ENCODE data around the gene CCDC91.

Gene CCDC91

DNA sequence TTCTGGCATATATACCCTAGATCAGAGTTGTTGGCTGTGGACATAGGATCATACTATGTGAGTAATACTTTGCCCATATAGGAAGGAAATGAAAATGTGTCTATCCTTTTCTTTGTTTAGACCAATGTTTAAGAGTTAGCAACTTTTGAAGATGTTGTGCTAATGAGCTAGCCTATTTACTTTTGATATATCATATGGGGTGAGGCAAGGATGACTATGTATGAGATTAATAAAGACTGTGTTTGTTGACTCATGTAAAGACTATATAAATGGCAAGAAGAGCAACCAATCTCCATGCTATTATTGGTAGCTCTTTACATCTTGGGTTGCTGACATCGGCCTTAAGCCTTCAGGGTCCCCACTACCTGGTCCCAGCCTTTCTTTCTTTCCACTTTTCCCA lies 289.4 kb downstream of the CCDC91 start:
- TF ChIP-seq, protein P1, sequence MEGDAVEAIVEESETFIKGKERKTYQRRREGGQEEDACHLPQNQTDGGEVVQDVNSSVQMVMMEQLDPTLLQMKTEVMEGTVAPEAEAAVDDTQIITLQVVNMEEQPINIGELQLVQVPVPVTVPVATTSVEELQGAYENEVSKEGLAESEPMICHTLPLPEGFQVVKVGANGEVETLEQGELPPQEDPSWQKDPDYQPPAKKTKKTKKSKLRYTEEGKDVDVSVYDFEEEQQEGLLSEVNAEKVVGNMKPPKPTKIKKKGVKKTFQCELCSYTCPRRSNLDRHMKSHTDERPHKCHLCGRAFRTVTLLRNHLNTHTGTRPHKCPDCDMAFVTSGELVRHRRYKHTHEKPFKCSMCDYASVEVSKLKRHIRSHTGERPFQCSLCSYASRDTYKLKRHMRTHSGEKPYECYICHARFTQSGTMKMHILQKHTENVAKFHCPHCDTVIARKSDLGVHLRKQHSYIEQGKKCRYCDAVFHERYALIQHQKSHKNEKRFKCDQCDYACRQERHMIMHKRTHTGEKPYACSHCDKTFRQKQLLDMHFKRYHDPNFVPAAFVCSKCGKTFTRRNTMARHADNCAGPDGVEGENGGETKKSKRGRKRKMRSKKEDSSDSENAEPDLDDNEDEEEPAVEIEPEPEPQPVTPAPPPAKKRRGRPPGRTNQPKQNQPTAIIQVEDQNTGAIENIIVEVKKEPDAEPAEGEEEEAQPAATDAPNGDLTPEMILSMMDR (IDR thresholded peaks at IDR 0.05; ENCODE audit: control insufficient read depth, extremely low read depth, insufficient read depth) = no peak
- no peak overlapping the region for H3K4me3 ChIP-seq (ENCODE audit: low read depth, low read length)
- no peak for DNase-seq (ENCODE audit: low read depth)

DNA sequence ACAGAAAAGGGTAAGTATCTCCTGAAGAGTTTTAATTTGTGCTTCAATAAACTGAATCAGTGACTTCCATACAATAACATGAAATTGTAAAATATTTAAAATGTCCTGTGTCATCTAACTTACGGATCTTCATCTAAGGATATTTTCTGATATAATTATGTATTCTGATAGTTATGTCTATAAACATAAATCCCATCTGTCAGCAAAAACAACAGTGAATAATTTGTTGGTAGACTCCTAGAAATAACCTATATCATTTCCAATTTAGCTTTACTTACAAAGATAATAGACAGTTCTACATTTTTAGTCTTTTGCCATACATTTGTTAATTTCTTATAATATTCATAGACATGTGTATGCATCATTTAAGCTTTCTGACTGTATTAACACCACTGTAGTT lies 293.9 kb downstream of the CCDC91 start:
- TF ChIP-seq, protein P1 (IDR thresholded peaks at IDR 0.05; ENCODE audit: control insufficient read depth, extremely low read depth, insufficient read depth) = no peak
- no peak for DNase-seq (ENCODE audit: low read depth)
- no peak overlapping the region for H3K4me3 ChIP-seq (ENCODE audit: low read depth, low read length)

DNA sequence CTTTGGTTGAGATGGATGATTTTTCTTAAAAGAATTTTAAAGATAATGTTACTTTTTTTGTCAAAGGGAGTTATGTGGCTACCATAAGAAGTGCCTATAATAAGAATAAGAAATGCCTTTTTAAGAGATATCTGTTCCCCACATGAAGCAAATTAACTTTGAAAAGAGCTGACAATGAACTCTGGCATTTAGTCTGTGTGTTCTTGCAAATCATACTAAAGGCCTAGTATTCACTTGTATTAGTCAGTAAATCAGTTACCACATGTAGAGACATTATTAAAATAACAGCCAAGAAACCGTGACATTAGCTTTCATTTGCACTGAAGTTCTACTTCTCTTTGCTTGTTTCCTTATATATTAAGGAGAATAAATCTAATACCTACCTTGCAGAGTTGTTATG lies 296.3 kb downstream of the CCDC91 start:
- no peak for DNase-seq (ENCODE audit: low read depth)
- no peak overlapping the region for H3K4me3 ChIP-seq (ENCODE audit: low read depth, low read length)
- TF ChIP-seq, protein P1 (IDR thresholded peaks at IDR 0.05; ENCODE audit: control insufficient read depth, extremely low read depth, insufficient read depth) = no peak

DNA sequence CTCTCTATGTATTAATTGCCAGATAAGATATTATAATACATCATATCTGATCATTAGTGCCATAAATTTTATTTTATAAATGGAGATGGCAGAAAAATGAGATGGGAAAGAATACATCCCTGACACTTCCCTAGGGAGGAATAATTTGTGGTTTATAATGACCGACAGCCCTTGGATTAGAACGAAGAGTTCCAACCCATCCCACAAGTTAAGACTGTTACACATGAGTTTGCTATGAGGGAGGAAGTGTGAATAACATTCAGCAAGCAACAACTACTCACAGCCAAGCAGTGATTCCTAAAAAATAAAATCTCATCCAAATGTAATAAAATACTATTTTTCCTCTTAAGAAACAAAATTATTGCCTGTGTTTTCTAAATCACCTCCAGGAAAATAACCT lies 299.0 kb downstream of the CCDC91 start:
- no peak for DNase-seq (ENCODE audit: low read depth)
- no peak overlapping the region for H3K4me3 ChIP-seq (ENCODE audit: low read depth, low read length)
- TF ChIP-seq, protein P1 (IDR thresholded peaks at IDR 0.05; ENCODE audit: control insufficient read depth, extremely low read depth, insufficient read depth) = no peak

DNA sequence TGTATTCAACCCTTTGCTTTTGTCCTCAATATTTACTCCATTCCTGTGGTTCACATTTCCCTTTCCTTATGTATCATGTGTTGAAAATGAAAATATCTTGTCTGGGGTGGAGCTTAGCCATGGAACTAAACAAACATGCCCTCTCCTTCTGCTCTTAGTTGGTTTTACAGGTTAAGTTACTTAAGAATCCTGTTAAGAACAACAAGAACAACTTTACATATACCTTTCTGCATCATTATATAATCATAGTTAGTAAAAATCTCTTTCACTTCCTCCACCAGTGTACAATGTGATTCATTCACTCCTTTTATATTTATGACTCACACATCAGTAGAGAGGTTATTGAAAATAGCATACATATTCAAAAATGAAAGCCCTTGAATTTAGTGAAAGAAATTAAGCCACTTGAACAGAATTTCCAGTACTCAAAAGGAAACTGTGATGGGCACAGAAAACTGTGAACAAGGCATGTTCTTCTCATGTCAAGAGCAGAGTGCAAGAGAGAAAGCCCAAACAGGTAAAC lies 307.7 kb downstream of the CCDC91 start:
- TF ChIP-seq, protein P1 (IDR thresholded peaks at IDR 0.05; ENCODE audit: control insufficient read depth, extremely low read depth, insufficient read depth) = no peak
- no peak for DNase-seq (ENCODE audit: low read depth)
- no peak overlapping the region for H3K4me3 ChIP-seq (ENCODE audit: low read depth, low read length)

DNA sequence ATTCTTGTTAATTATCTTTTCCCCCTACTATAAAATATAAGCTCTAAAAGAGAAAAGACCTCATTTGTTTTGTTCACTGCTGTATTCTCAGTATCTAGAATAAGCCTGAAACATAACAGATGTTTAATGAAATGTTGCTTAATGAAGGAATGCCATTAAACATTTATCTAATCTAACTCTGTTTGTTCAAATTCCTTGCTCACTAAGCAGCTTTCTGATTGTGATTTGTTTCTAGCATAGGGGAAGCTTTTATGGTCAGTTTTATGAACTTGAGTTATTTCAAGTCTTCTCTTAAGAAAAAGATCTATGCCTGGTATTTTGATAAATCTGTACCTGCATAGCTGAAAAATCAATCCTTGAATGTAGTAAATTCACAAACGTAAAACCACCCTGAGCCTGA lies 308.6 kb downstream of the CCDC91 start:
- TF ChIP-seq, protein P1 (IDR thresholded peaks at IDR 0.05; ENCODE audit: control insufficient read depth, extremely low read depth, insufficient read depth) = no peak
- H3K4me3 ChIP-seq (ENCODE audit: low read depth, low read length) = no peak overlapping the region
- no peak for DNase-seq (ENCODE audit: low read depth)

DNA sequence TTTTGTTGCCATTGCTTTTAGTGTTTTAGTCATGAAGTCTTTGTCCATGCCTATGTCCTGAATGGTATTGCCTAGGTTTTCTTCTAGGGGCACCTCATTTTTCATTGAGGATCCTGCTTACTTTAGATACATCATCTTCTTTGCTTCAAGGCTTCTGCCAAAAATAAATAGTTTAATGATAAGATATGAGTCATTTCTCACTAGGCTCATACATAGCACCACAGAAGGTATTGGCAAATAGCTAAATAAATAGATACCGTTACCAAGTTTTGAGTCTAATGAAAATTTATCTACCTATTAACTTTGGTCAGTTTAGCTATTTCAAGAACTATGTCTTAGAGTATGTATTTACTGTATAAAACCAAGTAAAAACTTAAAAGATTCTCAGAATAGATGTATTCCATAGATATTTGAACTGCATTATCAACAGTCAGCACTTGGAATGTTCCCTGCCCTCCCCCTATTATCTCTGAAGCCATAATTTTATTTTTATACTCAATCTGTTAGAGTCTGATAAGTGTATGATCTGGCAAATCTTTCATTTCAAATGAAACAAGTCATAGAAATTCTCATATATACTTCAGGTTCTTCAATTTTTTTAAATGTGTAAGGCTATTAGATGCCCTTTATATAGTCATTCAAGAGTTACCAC lies 310.2 kb downstream of the CCDC91 start:
- no peak overlapping the region for H3K4me3 ChIP-seq (ENCODE audit: low read depth, low read length)
- TF ChIP-seq, protein P1 (IDR thresholded peaks at IDR 0.05; ENCODE audit: control insufficient read depth, extremely low read depth, insufficient read depth) = no peak
- no peak for DNase-seq (ENCODE audit: low read depth)
